ENCODE measurements around the gene ZNF785.

The ZNF785 gene

GRCh38 chr16:30553393-30553899 lies 32.1 kb downstream of the ZNF785 start:
- no peak overlapping the region for H3K4me3 ChIP-seq (ENCODE audit: low read depth, low read length)
- TF ChIP-seq MAX (IDR thresholded peaks at IDR 0.05; ENCODE audit: low read depth, low read length), result no peak
- peak; percentile 31 for DNase-seq (ENCODE audit: low read depth)

GRCh38 chr16:30552956-30553355 lies 32.5 kb downstream of the ZNF785 start:
- no peak overlapping the region for H3K4me3 ChIP-seq (ENCODE audit: low read depth, low read length)
- DNase-seq (ENCODE audit: low read depth), result no peak
- TF ChIP-seq CTCF (IDR thresholded peaks at IDR 0.05; ENCODE audit: low read depth, low read length) (no peak), MAX (IDR thresholded peaks at IDR 0.05; ENCODE audit: low read depth, low read length) (no peak), POLR2A (IDR thresholded peaks at IDR 0.05; ENCODE audit: extremely low read depth, insufficient read length) (no peak), MYC (IDR thresholded peaks at IDR 0.05; ENCODE audit: low read depth, low read length) (no peak)

GRCh38 chr16:30551781-30552180 lies 33.7 kb downstream of the ZNF785 start:
- TF ChIP-seq MYC (IDR thresholded peaks at IDR 0.05; ENCODE audit: low read depth, low read length) (no peak), MAX (IDR thresholded peaks at IDR 0.05; ENCODE audit: low read depth, low read length) (no peak), POLR2A (IDR thresholded peaks at IDR 0.05; ENCODE audit: extremely low read depth, insufficient read length) (no peak), CTCF (IDR thresholded peaks at IDR 0.05; ENCODE audit: low read depth, low read length) (no peak)
- H3K4me3 ChIP-seq (ENCODE audit: low read depth, low read length), result no peak overlapping the region
- no peak for DNase-seq (ENCODE audit: low read depth)

GRCh38 chr16:30548416-30549253 lies 36.9 kb downstream of the ZNF785 start:
- TF ChIP-seq CTCF (IDR thresholded peaks at IDR 0.05; ENCODE audit: low read depth, low read length), result no peak
- TF ChIP-seq MYC (IDR thresholded peaks at IDR 0.05; ENCODE audit: low read depth, low read length), result no peak
- TF ChIP-seq MAX (IDR thresholded peaks at IDR 0.05; ENCODE audit: low read depth, low read length), result no peak
- TF ChIP-seq POLR2A (IDR thresholded peaks at IDR 0.05; ENCODE audit: extremely low read depth, insufficient read length), result no peak

GRCh38 chr16:30546115-30546514 lies 39.4 kb downstream of the ZNF785 start:
- TF ChIP-seq MYC (IDR thresholded peaks at IDR 0.05; ENCODE audit: low read depth, low read length) (no peak), POLR2A (IDR thresholded peaks at IDR 0.05; ENCODE audit: extremely low read depth, insufficient read length) (no peak), CTCF (IDR thresholded peaks at IDR 0.05; ENCODE audit: low read depth, low read length) (no peak), MAX (IDR thresholded peaks at IDR 0.05; ENCODE audit: low read depth, low read length) (no peak)
- no peak for DNase-seq (ENCODE audit: low read depth)

More at GRCh38 chr16:30548416-30549253, 36.9 kb downstream of the ZNF785 start:
- no peak for DNase-seq (ENCODE audit: low read depth)
- no peak overlapping the region for H3K4me3 ChIP-seq (ENCODE audit: low read depth, low read length)

GRCh38 chr16:30543067-30543466 lies 42.4 kb downstream of the ZNF785 start:
- TF ChIP-seq MAX (IDR thresholded peaks at IDR 0.05; ENCODE audit: low read depth, low read length) (no peak), POLR2A (IDR thresholded peaks at IDR 0.05; ENCODE audit: extremely low read depth, insufficient read length) (no peak), CTCF (IDR thresholded peaks at IDR 0.05; ENCODE audit: low read depth, low read length) (no peak), MYC (IDR thresholded peaks at IDR 0.05; ENCODE audit: low read depth, low read length) (no peak)
- H3K4me3 ChIP-seq (ENCODE audit: low read depth, low read length), result no peak overlapping the region
- DNase-seq (ENCODE audit: low read depth), result no peak

More at GRCh38 chr16:30546115-30546514, 39.4 kb downstream of the ZNF785 start:
- no peak overlapping the region for H3K4me3 ChIP-seq (ENCODE audit: low read depth, low read length)

Measured in NB4 (cell line).